Ovary (tissue), 9 donors: ENCODE results near the gene DNMBP. TPM values are rescaled to one million over a fixed set of nuclear protein-coding genes. Genes with fewer than 3 reads are reported as not detected.
"Not testable (repeated sequence)": the region's sequence is repeated elsewhere in the genome, so short reads cannot be mapped to it uniquely, and the experiment has no call there.

Source experiments
- DNase-seq, 5 donors: peaks; one replicate each; pipeline ENCODE4 v3.0.0-alpha.2; 2019 to 2020
- H3K27ac ChIP-seq, 2 donors: fragments of 200-600 bp; one replicate each; pipeline versions ENCODE4 v1.5.1 to v1.8.0; 2019 to 2022
- H3K27me3 ChIP-seq: fragments of 200-600 bp; one replicate; pipeline ENCODE4 v1.8.0; 2022
- H3K36me3 ChIP-seq: fragments of 200-600 bp; sonication (generic); one replicate; pipeline ENCODE4 v1.5.1; 2019
- H3K4me1 ChIP-seq: one replicate; pipeline ENCODE4 v1.8.1; 2013; ENCODE audit warnings: mild to moderate bottlenecking, moderate library complexity; ENCODE audit not compliant: insufficient read depth
- H3K4me3 ChIP-seq: fragments of 200-600 bp; sonication (generic); one replicate; pipeline ENCODE4 v1.5.1; 2017
- H3K9me3 ChIP-seq, 2 donors: fragments of 200-600 bp in 1 of 2; sonication (generic) in 1 of 2; one replicate each; pipeline versions ENCODE4 v1.5.1 to v1.8.1; 2013 to 2019; ENCODE audit warnings: mild to moderate bottlenecking in 1 of 2, moderate library complexity in 1 of 2
- CTCF ChIP-seq, 3 donors: fragments of 450-650 bp in 2 of 3; fragments of 200-600 bp in 1 of 3; IDR thresholded peaks; one replicate each; pipeline versions ENCODE4 v1.5.1 to v1.8.0; 2016 to 2022; ENCODE audit warnings: antibody characterized with exemption in 3 of 3, mild to moderate bottlenecking in 1 of 3
- EP300 ChIP-seq: sonication (generic); formaldehyde crosslinking; IDR thresholded peaks from one replicate; pipeline ENCODE4 v1.6.1; 2017; ENCODE audit warnings: antibody characterized with exemption
- POLR2A ChIP-seq: fragments of 450-650 bp; IDR thresholded peaks from one replicate; pipeline ENCODE4 v1.6.1; 2017; ENCODE audit warnings: antibody characterized with exemption, mild to moderate bottlenecking, moderate library complexity
- WGBS, 3 donors: extraction: QIAGEN DNeasy Blood & Tissue Kit in 1 of 3; methylation state at CpG; one replicate each; pipeline versions ENCODE4 v1.1.5 to v1.1.7; 2013 to 2017; 5-methylcytosine and 5-hydroxymethylcytosine counted together
- intact Hi-C, 4 donors: fragments of 100-400 bp; cut with DNase I; formaldehyde crosslinking; loops; one replicate each; pipeline versions ENCODE4 v1.11.0 to v1.15.1; 2022 to 2023
- polyA plus RNA-seq, 2 donors: library from polyadenylated mRNA; stranded (reverse); fragments of 200-250 nt in 1 of 2; fragments of 350-450 nt in 1 of 2; fragmentation: Illumina TruSeq in 1 of 2; extraction: RNeasy Lipid Tissue Mini Kit (QIAGEN cat#74804) in 1 of 2; gene quantifications; one replicate each; pipeline ENCODE4 v1.2.3, GENCODE V29; 2013 to 2014
- total RNA-seq, 7 donors: library from RNA; depleted of rRNA in 2 of 7; stranded (reverse); fragments of >200 nt in 2 of 7; fragmentation: NEBNext Ultra II Directional in 3 of 7; extraction: Animal tissue kit (Norgen Biotek cat#: 25700) in 3 of 7; gene quantifications; one replicate each; pipeline versions ENCODE4 v1.1.0 to v1.2.4, GENCODE V29; 2016 to 2023
- donor health status: DM: no; HTN: no; CAD: no; lungs with moderate emphysema.
- donor health status: DM: no; HTN: no; CAD: no.
- donor health status: Bipolar disorder and iron deficiency.
- donor health status: DM: yes; HTN: yes; CAD: no.
- donor health status: DM: no; HTN: no; CAD: no.
- donor health status: DM: yes; HTN: yes; CAD: no.

The DNMBP gene
- total and polyA plus RNA-seq, 9 donors: 10.8 to 25.4 (median 20.3) TPM

DNA sequence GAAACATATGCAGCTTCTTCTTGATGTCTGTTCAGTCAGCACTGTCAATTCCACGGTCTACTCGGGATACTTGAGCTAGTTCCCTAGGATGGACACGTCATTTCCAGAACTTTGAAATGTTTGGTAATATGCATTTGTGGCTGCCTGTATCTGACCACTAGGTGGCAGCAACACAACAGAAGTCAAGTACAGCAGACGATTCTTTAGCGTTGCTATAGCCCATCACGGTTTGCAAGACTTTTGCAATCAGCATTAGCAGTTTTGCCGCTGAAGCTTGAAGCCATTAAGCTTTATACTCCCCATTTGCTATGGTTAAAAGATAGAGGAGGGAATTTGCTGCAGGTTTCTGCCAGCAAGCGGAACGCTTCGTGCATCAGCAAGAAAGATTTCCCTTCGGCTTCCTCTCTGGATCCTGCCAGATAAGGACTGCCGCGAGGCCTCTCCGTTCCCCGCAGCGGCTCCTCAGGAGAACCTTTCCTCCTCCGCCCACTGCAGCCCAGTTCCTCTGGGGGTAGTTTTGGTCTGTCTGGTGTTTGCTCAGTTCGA is 163.8 kb downstream of the DNMBP start:
- Histone ChIP-seq H3K4me3 (no peak overlapping the region), H3K27ac (peak overlapping the region in 1 of 2 donors; percentile 27), H3K27me3 (no peaks in the 10 kb centered on the region), H3K36me3 (no peaks in the 10 kb centered on the region), H3K9me3 (no peaks in the 10 kb centered on the region), H3K4me1 (no peaks in the 10 kb centered on the region)
- DNase-seq: peak; percentile 61 to 88 (median 74)
- 1% methylated on average over 18 of the region's 18 CpGs for WGBS, 3 donors
- intact Hi-C loops: loop anchor here in 2 of 4 donors (2.0 kb wide), 1 partner anchor 201 kb away; no protein-coding TSS in a partner anchor
- TF ChIP-seq POLR2A (no peak), CTCF (IDR thresholded peaks at IDR 0.05) (peak; percentile 91 to 96 (median 95))

DNA sequence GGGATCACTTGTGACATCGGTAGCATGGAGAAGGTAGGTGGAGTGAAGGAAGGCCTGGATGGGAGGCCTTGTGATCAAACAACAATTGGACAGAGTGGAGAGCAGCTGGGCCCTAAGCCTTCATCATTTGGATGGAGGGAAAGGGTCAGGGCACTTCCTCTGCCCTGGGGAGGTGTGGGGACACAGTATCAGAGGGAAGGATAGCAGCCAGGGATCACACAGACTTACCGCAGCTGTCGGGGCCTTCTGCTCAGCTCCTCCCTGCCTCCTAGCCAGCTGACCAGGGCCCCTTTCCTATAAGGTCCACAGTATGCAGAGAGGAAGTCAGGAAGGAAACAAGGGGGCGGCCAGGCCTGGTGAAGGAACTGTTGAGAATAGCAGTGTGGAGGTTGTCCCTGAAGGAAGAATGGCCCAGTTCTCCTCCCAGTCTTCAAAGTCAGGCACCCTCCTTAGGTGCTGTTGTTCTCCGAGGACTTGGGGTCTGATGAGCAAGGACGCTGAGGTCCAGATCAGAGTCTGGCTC is 165.3 kb downstream of the DNMBP start:
- no peaks in the 10 kb centered on the region for H3K4me1 ChIP-seq
- 70 to 72% (median 72%) methylated on average over 6 of the region's 6 CpGs for WGBS, 3 donors
- no peak for DNase-seq
- no peak overlapping the region for H3K4me3 ChIP-seq
- H3K36me3 ChIP-seq: no peaks in the 10 kb centered on the region
- H3K27me3 ChIP-seq: no peaks in the 10 kb centered on the region
- H3K9me3 ChIP-seq: no peaks in the 10 kb centered on the region
- intact Hi-C loops: loop anchor here in 1 of 4 donors (5.0 kb wide), 1 partner anchor 203 kb away; no protein-coding TSS in a partner anchor
- TF ChIP-seq CTCF (IDR thresholded peaks at IDR 0.05): no peak
- TF ChIP-seq EP300: no peak
- no peak for TF ChIP-seq POLR2A
- H3K27ac ChIP-seq: no peak overlapping the region

DNA sequence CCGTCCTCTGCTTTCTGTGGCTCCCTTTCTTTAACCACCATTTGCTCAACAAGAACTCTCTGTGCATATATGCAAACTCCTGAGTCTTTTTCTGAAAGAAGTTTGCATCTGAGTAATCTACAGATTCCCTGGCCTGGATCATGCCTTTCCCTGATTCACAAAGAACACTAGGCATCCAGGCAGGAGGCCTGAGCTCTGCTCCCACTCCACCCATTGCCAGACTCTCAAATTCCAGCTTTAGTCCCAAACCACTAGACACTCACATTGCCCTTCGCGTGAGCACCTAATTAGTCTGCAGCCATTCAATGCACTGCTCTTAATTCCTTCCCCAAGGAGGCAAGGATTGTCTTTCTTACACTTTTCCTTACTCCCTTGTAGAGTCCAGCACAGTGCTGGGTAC is 166.4 kb downstream of the DNMBP start:
- DNase-seq: no peak
- 84 to 90% (median 89%) methylated on average over 3 of the region's 3 CpGs for WGBS, 3 donors
- Histone ChIP-seq H3K27me3 (no peaks in the 10 kb centered on the region), H3K4me1 (no peaks in the 10 kb centered on the region), H3K27ac (no peak overlapping the region), H3K9me3 (no peaks in the 10 kb centered on the region), H3K4me3 (no peak overlapping the region), H3K36me3 (no peaks in the 10 kb centered on the region)
- TF ChIP-seq POLR2A (no peak), EP300 (no peak), CTCF (IDR thresholded peaks at IDR 0.05) (no peak)
- intact Hi-C loops: loop anchor here in 1 of 4 donors (5.0 kb wide), 1 partner anchor 204 kb away; no protein-coding TSS in a partner anchor

- DNase-seq: no peak
- Histone ChIP-seq H3K36me3 (no peaks in the 10 kb centered on the region), H3K9me3 (no peaks in the 10 kb centered on the region), H3K27ac (no peak overlapping the region), H3K4me1 (no peaks in the 10 kb centered on the region), H3K4me3 (no peak overlapping the region), H3K27me3 (no peaks in the 10 kb centered on the region)
- no peak for TF ChIP-seq POLR2A
- no peak for TF ChIP-seq EP300
- no peak for TF ChIP-seq CTCF (IDR thresholded peaks at IDR 0.05)
- WGBS, 3 donors: 88 to 92% (median 88%) methylated on average over 7 of the region's 7 CpGs
- intact Hi-C loops: loop anchor here in 1 of 4 donors (5.0 kb wide), 1 partner anchor 206 kb away; no protein-coding TSS in a partner anchor
These were observed 168.0 kb downstream of the DNMBP start for GRCh38 chr10:99841746-99842145.

DNA sequence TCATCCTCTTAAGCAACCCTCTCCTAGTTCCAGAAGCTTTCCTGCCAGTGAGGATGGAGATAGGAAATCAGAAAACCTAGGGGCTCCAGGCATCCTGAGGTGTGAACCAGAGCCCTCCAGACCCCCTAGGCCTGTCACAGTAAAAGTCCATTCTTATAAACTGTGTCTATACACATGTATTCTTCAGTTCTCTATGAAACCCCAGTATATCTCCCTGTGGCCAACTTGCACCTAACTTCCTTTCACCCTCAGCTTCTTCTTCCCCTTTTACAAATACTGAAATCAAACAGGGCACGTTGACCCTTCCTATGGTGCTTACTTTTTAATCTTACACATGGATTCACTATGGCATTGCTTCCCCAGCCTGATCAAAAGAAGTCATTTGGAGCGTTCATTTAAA is 168.9 kb downstream of the DNMBP start:
- H3K9me3 ChIP-seq, H3K27ac ChIP-seq, H3K4me3 ChIP-seq, DNase-seq, H3K4me1 ChIP-seq, H3K27me3 ChIP-seq, H3K36me3 ChIP-seq: not testable (repeated sequence)
- 82 to 88% (median 85%) methylated on average over 2 of the region's 2 CpGs for WGBS, 3 donors
- intact Hi-C loops: loop anchor here in 1 of 4 donors (5.0 kb wide), 1 partner anchor 206 kb away; no protein-coding TSS in a partner anchor
